GM12875 (cell line): ENCODE results near the gene FLYWCH1.

Experiments
- H3K4me3 ChIP-seq: one replicate; pipeline ENCODE4 v1.5.1; 2011; ENCODE audit warnings: low read depth, low read length, control low read depth
- CTCF ChIP-seq: IDR thresholded peaks from 2 replicates; pipeline ENCODE4 v1.5.1; 2011; ENCODE audit warnings: low read depth, mild to moderate bottlenecking, control low read depth, inconsistent platforms, low read length, moderate library complexity, borderline replicate concordance; ENCODE audit not compliant: insufficient read depth

FLYWCH1 gene

GRCh38 chr16:2949705-2950352 lies 38.1 kb downstream of the FLYWCH1 start:
- TF ChIP-seq CTCF, result no peak
- no peak overlapping the region for H3K4me3 ChIP-seq

GRCh38 chr16:2950353-2950724 lies 38.6 kb downstream of the FLYWCH1 start:
- no peak overlapping the region for H3K4me3 ChIP-seq
- TF ChIP-seq CTCF, result no peak

GRCh38 chr16:2950773-2951172 lies 39.0 kb downstream of the FLYWCH1 start:
- TF ChIP-seq CTCF, result no peak
- no peak overlapping the region for H3K4me3 ChIP-seq

GRCh38 chr16:2952679-2953078 lies 40.9 kb downstream of the FLYWCH1 start:
- no peak overlapping the region for H3K4me3 ChIP-seq
- TF ChIP-seq CTCF, result no peak

GRCh38 chr16:2953706-2954627 lies 42.2 kb downstream of the FLYWCH1 start:
- no peak overlapping the region for H3K4me3 ChIP-seq
- TF ChIP-seq CTCF, result no peak

GRCh38 chr16:2954656-2955381 lies 43.1 kb downstream of the FLYWCH1 start:
- no peak overlapping the region for H3K4me3 ChIP-seq
- TF ChIP-seq CTCF, result no peak
